ENCODE results near the gene FCSK.

FCSK gene

DNA sequence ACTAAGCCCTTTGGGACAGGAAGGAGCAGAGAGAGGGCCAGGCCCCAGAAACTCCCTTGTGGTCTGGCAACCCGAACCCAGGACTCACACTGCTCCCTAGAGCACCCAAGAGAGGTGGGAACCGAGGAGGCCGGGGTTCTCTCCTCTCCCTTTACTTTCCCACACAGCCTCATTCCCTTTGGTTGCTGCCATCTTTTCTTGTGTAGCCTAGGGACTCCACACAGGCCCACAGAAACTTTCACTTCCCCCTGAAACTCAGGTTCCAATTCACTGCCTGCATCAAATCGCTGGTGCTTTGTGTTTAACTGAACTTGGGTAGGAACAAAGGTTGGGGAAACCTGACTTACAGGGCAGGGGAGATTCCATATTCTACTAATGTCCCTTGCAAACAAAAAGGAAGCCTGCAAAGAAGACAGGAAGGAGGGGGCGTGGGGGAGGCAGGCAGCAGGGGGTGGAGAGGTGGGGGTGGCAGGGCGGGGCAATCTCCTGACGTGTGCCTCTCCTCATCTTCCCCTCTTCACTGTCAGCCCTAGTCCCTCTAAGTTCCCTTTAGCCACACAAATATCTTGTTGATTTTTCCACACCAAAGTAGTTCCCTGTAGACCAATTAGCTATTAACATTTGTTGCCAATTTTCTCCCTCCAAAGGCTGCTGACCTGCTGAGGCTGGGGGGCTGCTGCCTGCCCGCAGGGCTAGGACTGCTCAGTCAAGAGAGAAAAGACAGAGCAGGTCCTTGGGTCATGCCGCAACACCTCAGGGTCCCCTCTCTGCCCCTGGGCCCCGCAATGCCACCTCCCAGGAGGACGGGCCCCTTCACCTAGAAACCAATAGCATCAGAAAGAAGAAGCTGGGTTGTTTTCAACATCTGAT, 23.5 kb upstream of the FCSK start:
- Histone ChIP-seq H3K4me1 (ENCODE audit: control insufficient read depth in 1 of 2, insufficient read depth in 2 of 2, low read length in 2 of 2) (peaks cover 64 to 65% of the 10 kb centered on the region in 2 donors), H3K4me3 (ENCODE audit: low read depth in 1 of 2, low read length in 2 of 2) (peak overlapping the region in 1 of 2 donors; percentile 16), H3K27ac (ENCODE audit: low read depth, low read length) (peak overlapping the region; percentile 39), H3K9me3 (ENCODE audit: control insufficient read depth in 1 of 2, low read length in 2 of 2) (no peaks in the 10 kb centered on the region), H3K27me3 (ENCODE audit: control insufficient read depth in 1 of 2, insufficient read depth in 2 of 2, low read length in 2 of 2) (no peaks in the 10 kb centered on the region), H3K36me3 (ENCODE audit: control insufficient read depth in 1 of 2, insufficient read depth in 2 of 2, low read length in 2 of 2) (no peaks in the 10 kb centered on the region), H3K9ac (ENCODE audit: low read depth in 1 of 2, low read length in 2 of 2) (peak overlapping the region; percentile 15 to 40)

DNA sequence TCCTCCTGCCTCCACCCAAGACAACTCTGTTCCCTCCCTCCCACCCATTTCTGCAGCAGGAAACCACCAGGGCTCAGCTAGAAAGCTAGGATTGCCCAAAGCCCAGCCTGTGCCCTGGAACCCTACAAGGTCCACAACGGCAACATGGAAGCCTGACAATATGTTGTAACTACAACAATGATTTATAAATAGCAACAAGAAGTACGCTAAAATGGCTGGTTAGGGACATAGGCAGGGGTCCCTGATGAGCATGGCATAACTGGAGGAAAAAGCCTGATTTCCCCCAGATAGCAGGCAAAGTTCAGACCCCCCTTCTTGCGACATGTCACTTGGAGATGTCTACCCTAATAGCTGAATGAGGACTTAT, 22.1 kb upstream of the FCSK start:
- Histone ChIP-seq H3K36me3 (ENCODE audit: control insufficient read depth in 1 of 2, insufficient read depth in 2 of 2, low read length in 2 of 2) (no peaks in the 10 kb centered on the region), H3K4me1 (ENCODE audit: control insufficient read depth in 1 of 2, insufficient read depth in 2 of 2, low read length in 2 of 2) (peaks cover 68 to 74% of the 10 kb centered on the region in 2 donors), H3K27me3 (ENCODE audit: control insufficient read depth in 1 of 2, insufficient read depth in 2 of 2, low read length in 2 of 2) (no peaks in the 10 kb centered on the region), H3K27ac (ENCODE audit: low read depth, low read length) (no peak overlapping the region), H3K9ac (ENCODE audit: low read depth in 1 of 2, low read length in 2 of 2) (no peak overlapping the region), H3K4me3 (ENCODE audit: low read depth in 1 of 2, low read length in 2 of 2) (no peak overlapping the region), H3K9me3 (ENCODE audit: control insufficient read depth in 1 of 2, low read length in 2 of 2) (no peaks in the 10 kb centered on the region)

DNA sequence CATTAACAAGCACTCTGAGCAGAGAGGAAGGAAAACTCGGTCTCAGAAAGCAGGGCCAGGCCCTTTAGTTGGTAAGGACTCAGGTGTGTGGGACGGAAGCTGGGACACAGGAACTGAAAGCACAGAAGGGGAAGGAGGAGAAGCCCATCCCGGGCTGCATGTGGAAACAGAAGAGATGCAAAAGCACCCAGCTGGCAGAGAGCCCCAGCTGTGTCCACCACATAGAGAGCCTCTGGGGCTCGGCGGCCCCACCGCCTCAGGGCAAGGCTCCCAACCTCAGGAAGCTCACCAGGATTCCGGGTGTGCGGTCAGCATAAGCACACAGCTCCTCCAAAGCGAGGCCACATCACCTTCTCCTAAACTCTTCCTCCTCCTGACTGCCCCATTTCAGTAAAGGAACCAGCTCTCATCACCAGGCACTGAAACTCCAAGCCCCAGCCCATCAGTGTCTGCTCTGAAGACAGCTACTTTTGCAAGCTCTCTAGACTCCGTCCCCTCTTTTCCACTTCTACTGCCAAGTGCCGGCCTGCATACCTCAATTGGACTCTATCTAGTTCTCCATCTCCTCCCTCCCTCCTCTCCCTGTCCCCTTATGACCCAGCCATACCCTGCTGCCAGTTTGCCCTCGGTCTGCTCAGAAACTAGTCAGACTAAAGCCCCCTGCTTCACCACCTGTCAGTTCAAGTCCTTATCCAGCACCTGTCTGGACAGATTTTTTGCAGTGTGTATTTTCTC, 21.5 kb upstream of the FCSK start:
- no peaks in the 10 kb centered on the region for H3K9me3 ChIP-seq (ENCODE audit: control insufficient read depth in 1 of 2, low read length in 2 of 2)
- peaks cover 68 to 75% of the 10 kb centered on the region in 2 donors for H3K4me1 ChIP-seq (ENCODE audit: control insufficient read depth in 1 of 2, insufficient read depth in 2 of 2, low read length in 2 of 2)
- H3K9ac ChIP-seq (ENCODE audit: low read depth in 1 of 2, low read length in 2 of 2) = peak overlapping the region in 1 of 2 donors; percentile 26
- peak overlapping the region; percentile 18 to 42 for H3K4me3 ChIP-seq (ENCODE audit: low read depth in 1 of 2, low read length in 2 of 2)
- H3K36me3 ChIP-seq (ENCODE audit: control insufficient read depth in 1 of 2, insufficient read depth in 2 of 2, low read length in 2 of 2) = no peaks in the 10 kb centered on the region
- no peaks in the 10 kb centered on the region for H3K27me3 ChIP-seq (ENCODE audit: control insufficient read depth in 1 of 2, insufficient read depth in 2 of 2, low read length in 2 of 2)
- peak overlapping the region; percentile 30 for H3K27ac ChIP-seq (ENCODE audit: low read depth, low read length)

DNA sequence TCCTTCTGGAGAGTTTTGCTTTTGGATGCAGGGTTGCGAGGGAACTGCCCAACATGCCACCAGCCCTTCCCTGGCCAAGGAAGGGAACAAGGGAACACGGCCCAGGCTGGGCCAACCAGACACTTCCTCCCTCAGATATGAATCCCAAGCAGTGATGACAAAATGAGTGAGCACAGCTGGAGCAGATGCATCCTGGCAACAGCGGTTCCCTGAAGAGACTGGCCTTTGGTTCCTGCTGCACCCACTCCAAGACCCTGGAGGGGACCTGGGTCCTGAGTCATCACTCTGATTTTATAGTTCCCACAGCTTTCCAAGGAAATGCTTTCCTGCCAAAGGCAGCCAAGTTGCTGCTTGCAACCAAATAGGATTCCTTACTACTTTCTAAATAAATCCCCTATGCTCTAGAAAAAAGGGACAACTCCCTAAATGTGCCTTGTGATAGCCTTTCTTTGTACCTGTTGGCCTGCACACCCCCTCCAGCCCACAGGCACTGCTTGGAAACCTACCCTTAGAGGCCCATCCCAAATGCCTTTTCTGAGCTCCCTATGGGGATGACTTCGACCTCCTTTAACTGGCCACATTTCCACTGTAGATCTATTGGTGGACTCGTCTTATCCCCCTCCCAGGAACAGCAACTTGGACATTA, 20.8 kb upstream of the FCSK start:
- no peaks in the 10 kb centered on the region for H3K36me3 ChIP-seq (ENCODE audit: control insufficient read depth in 1 of 2, insufficient read depth in 2 of 2, low read length in 2 of 2)
- peak overlapping the region in 1 of 2 donors; percentile 26 for H3K9ac ChIP-seq (ENCODE audit: low read depth in 1 of 2, low read length in 2 of 2)
- no peaks in the 10 kb centered on the region for H3K27me3 ChIP-seq (ENCODE audit: control insufficient read depth in 1 of 2, insufficient read depth in 2 of 2, low read length in 2 of 2)
- peaks cover 66 to 73% of the 10 kb centered on the region in 2 donors for H3K4me1 ChIP-seq (ENCODE audit: control insufficient read depth in 1 of 2, insufficient read depth in 2 of 2, low read length in 2 of 2)
- H3K9me3 ChIP-seq (ENCODE audit: control insufficient read depth in 1 of 2, low read length in 2 of 2) = no peaks in the 10 kb centered on the region
- H3K27ac ChIP-seq (ENCODE audit: low read depth, low read length) = peak overlapping the region; percentile 30
- peak overlapping the region in 1 of 2 donors; percentile 42 for H3K4me3 ChIP-seq (ENCODE audit: low read depth in 1 of 2, low read length in 2 of 2)

DNA sequence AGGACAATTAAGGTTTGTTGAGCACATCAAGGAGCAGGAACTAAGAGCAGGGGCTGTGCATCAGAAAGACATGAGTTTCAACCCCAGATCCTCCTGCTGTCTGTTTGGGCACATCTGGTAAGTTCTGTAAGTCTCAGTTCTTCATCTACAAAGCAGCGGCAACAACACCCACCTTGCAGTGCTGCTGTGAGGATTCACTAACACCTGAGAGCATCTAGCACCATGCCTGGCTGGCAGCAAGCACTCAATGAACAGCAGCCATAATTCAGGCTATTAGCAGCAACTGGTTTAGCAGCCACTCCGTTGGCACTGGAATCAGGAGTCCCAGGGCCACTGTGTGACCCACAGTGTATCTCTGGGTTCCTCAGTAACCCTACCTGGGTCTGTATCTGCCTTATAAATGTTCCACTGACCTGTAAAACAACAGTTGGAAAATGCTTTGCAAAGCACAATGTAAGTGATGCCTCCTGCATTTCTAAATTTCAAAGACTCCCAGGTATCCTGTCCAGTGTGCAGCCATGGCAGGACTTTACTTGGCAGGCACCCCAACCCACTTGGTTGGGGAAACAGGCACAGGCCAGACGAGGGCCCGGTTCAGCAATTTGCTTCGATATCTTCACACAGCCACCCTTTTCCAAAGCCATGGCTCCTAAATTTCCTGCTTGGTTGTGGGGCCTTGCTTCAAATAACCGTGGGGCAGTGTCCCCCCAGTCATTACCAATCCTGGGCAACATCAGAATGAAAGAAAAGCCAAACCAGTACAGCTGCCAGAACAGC, 19.7 kb upstream of the FCSK start:
- Histone ChIP-seq H3K27ac (ENCODE audit: low read depth, low read length) (no peak overlapping the region), H3K4me1 (ENCODE audit: control insufficient read depth in 1 of 2, insufficient read depth in 2 of 2, low read length in 2 of 2) (peaks cover 60 to 70% of the 10 kb centered on the region in 2 donors), H3K4me3 (ENCODE audit: low read depth in 1 of 2, low read length in 2 of 2) (no peak overlapping the region), H3K27me3 (ENCODE audit: control insufficient read depth in 1 of 2, insufficient read depth in 2 of 2, low read length in 2 of 2) (no peaks in the 10 kb centered on the region), H3K36me3 (ENCODE audit: control insufficient read depth in 1 of 2, insufficient read depth in 2 of 2, low read length in 2 of 2) (no peaks in the 10 kb centered on the region), H3K9me3 (ENCODE audit: control insufficient read depth in 1 of 2, low read length in 2 of 2) (no peaks in the 10 kb centered on the region), H3K9ac (ENCODE audit: low read depth in 1 of 2, low read length in 2 of 2) (no peak overlapping the region)

DNA sequence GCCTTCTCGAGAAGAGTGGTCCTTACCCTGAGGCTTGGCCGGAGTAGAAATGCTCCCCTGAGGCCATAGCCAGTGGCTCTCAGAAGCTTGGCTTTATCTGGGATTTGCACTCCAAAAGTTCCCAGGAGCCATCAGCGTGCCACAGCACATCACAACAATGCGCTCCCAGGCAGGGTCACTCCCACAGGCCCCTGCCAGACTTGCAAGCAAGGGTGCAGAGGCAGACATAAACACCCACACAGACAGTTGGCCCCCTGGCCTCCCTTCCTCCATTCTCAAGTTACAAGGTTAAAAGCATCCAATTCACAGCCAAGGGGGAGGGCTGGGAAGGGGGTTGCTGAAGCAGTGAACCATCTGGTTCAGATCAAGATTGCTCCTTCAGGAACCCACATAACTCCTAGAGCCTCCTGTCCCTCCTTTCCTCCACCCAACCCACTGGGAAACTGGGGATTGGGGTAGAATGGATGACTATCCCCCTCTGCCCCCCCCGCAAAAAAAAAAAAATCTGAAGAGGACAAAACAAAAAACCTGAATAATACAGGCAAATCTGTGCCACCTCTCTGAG, 17.3 kb upstream of the FCSK start:
- no peaks in the 10 kb centered on the region for H3K9me3 ChIP-seq (ENCODE audit: control insufficient read depth in 1 of 2, low read length in 2 of 2)
- no peaks in the 10 kb centered on the region for H3K27me3 ChIP-seq (ENCODE audit: control insufficient read depth in 1 of 2, insufficient read depth in 2 of 2, low read length in 2 of 2)
- no peak overlapping the region for H3K27ac ChIP-seq (ENCODE audit: low read depth, low read length)
- H3K4me3 ChIP-seq (ENCODE audit: low read depth in 1 of 2, low read length in 2 of 2) = peak overlapping the region; percentile 70 to 73
- H3K9ac ChIP-seq (ENCODE audit: low read depth in 1 of 2, low read length in 2 of 2) = no peak overlapping the region
- no peaks in the 10 kb centered on the region for H3K36me3 ChIP-seq (ENCODE audit: control insufficient read depth in 1 of 2, insufficient read depth in 2 of 2, low read length in 2 of 2)
- peaks cover 45 to 55% of the 10 kb centered on the region in 2 donors for H3K4me1 ChIP-seq (ENCODE audit: control insufficient read depth in 1 of 2, insufficient read depth in 2 of 2, low read length in 2 of 2)

DNA sequence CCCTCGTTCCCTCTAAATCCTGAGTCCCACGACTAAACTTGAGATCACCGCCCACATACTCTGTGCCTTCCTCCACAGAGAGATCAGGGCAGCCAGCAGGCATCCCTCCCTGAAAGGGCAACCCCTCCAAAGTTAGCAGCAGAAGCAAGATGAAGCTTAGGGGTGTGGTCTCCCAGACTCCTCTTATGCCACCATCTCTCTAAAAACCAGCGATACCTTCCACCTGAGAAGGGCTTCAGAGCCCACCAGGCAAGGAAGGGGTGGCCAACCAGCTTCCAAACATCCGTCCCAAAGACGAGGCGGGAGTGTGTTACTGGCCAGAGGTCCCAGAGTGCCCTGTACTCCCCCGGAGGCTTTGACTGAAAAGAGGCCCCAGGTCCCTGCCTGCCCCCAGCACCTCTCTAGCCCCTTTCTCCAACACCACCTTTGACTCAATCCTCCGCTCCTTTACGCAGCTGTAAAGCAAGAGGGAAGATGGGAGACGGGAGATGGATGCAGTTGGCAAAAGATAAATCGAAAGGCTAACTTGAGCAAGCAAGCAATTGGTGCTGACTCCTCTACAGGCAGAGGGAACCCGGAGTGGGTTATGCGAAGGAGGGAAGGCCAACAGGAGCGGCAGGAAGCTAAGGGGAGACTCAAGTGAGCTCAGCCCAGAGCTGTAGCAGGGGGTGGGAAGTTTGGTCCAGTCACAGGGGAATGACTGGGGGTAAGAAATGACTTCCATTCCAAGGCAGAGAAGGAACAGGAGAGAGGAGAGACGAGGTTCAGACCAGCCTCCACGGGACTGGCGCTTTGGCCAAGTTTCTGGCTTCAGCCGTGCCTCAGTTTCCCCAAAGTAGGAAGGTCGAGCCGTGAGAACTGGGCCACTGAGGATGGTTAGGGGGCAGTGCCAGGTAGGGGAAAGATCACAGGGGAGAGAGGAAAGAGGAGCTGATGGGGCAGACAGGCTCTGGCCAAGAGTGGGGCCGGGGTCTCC, 16.5 kb upstream of the FCSK start:
- H3K4me3 ChIP-seq (ENCODE audit: low read depth in 1 of 2, low read length in 2 of 2) = peak overlapping the region; percentile 70 to 73
- peak overlapping the region; percentile 57 to 65 for H3K9ac ChIP-seq (ENCODE audit: low read depth in 1 of 2, low read length in 2 of 2)
- H3K27ac ChIP-seq (ENCODE audit: low read depth, low read length) = peak overlapping the region; percentile 22
- no peaks in the 10 kb centered on the region for H3K36me3 ChIP-seq (ENCODE audit: control insufficient read depth in 1 of 2, insufficient read depth in 2 of 2, low read length in 2 of 2)
- H3K27me3 ChIP-seq (ENCODE audit: control insufficient read depth in 1 of 2, insufficient read depth in 2 of 2, low read length in 2 of 2) = no peaks in the 10 kb centered on the region
- H3K4me1 ChIP-seq (ENCODE audit: control insufficient read depth in 1 of 2, insufficient read depth in 2 of 2, low read length in 2 of 2) = peaks cover 38 to 48% of the 10 kb centered on the region in 2 donors
- no peaks in the 10 kb centered on the region for H3K9me3 ChIP-seq (ENCODE audit: control insufficient read depth in 1 of 2, low read length in 2 of 2)

DNA sequence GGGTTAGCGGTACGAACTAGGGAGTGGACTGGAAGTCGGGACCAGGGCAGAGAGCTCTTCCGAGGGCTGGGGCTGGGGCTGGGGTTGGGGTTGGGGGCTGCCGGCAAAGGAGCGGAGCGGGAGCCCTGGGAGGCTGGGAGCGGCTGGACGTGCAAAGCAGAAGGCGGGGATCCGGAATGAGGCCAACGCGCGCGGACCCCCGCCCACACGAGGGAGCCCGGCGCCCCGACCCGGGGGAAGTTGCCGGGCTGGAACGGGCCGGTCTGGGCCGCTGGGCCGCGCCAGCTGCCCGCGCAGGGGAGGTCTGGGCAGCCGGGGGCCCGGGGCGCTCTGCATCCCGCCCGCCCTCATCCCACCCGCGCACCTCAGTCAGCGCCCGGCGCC, 15.8 kb upstream of the FCSK start:
- H3K4me1 ChIP-seq (ENCODE audit: control insufficient read depth in 1 of 2, insufficient read depth in 2 of 2, low read length in 2 of 2) = peaks cover 31 to 43% of the 10 kb centered on the region in 2 donors
- no peak overlapping the region for H3K27ac ChIP-seq (ENCODE audit: low read depth, low read length)

More for the DNA sequence above, 15.8 kb upstream of the FCSK start:
- H3K27me3 ChIP-seq (ENCODE audit: control insufficient read depth in 1 of 2, insufficient read depth in 2 of 2, low read length in 2 of 2) = no peaks in the 10 kb centered on the region
- H3K9me3 ChIP-seq (ENCODE audit: control insufficient read depth in 1 of 2, low read length in 2 of 2) = no peaks in the 10 kb centered on the region
- H3K4me3 ChIP-seq (ENCODE audit: low read depth in 1 of 2, low read length in 2 of 2) = peak overlapping the region; percentile 70 to 73
- no peaks in the 10 kb centered on the region for H3K36me3 ChIP-seq (ENCODE audit: control insufficient read depth in 1 of 2, insufficient read depth in 2 of 2, low read length in 2 of 2)
- H3K9ac ChIP-seq (ENCODE audit: low read depth in 1 of 2, low read length in 2 of 2) = peak overlapping the region; percentile 57 to 65

All from duodenal mucosa (tissue), 2 donors.